ENCODE data around the gene BBS5.

The BBS5 gene

DNA sequence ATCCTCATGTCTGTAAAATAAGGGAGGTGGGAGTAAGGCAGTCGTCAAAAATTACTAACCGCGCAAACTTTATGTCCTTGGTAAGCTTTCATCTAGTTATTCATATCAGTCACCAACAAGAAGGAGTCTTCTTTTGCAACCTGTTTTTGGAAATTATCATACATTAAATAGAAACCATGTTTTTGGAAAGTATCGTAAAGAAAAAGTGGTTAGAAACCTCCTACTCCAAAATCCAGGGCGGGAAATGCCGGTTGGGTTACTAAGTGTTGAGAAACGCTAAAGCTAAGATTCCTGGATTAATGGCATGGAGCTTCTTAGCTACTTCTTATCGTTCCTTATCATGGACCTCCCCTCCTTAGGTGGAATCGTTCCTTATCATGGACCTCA is 778 bp downstream of the BBS5 start:
- no peaks in the 10 kb centered on the region for H3K36me3 ChIP-seq (ENCODE audit: low read length)
- no peaks in the 10 kb centered on the region for H3K9me2 ChIP-seq (replicated peaks; ENCODE audit: insufficient read depth, low read length)
- H3K79me2 ChIP-seq (ENCODE audit: insufficient read depth, low read length) = no peaks in the 10 kb centered on the region
- H3K27me3 ChIP-seq (ENCODE audit: low read length) = no peaks in the 10 kb centered on the region
- no peaks in the 10 kb centered on the region for H3F3A ChIP-seq (ENCODE audit: insufficient read depth)
- peak overlapping the region; percentile 51 for H3K9ac ChIP-seq (ENCODE audit: low read length)
- H3K9me3 ChIP-seq (ENCODE audit: insufficient read depth, low read length) = no peaks in the 10 kb centered on the region
- peak overlapping the region; percentile 55 for H3K4me2 ChIP-seq (ENCODE audit: low read depth, low read length, poor library complexity, severe bottlenecking)
- no peaks in the 10 kb centered on the region for H4K20me1 ChIP-seq (ENCODE audit: low read depth, low read length)
- peak overlapping the region; percentile 70 for H3K4me3 ChIP-seq (ENCODE audit: insufficient read depth, low read length, poor library complexity, severe bottlenecking)
- H2AFZ ChIP-seq (ENCODE audit: low read depth, low read length, severe bottlenecking) = peak overlapping the region; percentile 99
- TF ChIP-seq EZH2phosphoT487 (conservative IDR thresholded peaks at IDR 0.05; ENCODE audit: low read length) = no peak
- TF ChIP-seq, protein P1, sequence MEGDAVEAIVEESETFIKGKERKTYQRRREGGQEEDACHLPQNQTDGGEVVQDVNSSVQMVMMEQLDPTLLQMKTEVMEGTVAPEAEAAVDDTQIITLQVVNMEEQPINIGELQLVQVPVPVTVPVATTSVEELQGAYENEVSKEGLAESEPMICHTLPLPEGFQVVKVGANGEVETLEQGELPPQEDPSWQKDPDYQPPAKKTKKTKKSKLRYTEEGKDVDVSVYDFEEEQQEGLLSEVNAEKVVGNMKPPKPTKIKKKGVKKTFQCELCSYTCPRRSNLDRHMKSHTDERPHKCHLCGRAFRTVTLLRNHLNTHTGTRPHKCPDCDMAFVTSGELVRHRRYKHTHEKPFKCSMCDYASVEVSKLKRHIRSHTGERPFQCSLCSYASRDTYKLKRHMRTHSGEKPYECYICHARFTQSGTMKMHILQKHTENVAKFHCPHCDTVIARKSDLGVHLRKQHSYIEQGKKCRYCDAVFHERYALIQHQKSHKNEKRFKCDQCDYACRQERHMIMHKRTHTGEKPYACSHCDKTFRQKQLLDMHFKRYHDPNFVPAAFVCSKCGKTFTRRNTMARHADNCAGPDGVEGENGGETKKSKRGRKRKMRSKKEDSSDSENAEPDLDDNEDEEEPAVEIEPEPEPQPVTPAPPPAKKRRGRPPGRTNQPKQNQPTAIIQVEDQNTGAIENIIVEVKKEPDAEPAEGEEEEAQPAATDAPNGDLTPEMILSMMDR (IDR thresholded peaks at IDR 0.05; ENCODE audit: insufficient read depth, low read length, poor library complexity, severe bottlenecking) = no peak
- H3K27ac ChIP-seq (ENCODE audit: low read depth, low read length) = no peak overlapping the region

DNA sequence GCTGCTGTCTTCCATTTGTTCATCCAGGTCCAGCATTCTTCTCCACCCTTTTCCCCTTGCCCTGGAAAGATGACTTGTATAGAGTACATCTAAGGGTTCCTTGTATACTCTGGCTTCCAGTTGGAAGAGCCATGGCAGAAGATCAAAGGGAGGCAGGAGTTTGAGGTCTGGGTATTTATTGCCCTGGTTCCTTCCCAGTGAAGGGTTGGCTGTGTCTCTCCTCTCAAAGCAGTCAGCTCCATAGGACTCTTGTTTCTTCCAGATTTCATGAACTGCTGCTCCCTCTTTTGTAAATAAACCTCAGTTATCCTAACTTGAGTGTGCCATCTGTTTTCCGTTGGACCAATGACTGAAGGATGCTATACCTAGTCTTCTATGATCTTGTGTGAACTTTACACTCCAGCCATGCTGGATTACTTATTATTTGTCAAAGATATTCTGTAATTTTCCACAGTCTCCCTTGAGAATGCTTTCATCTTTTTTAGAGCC is 6.4 kb downstream of the BBS5 start:
- Histone ChIP-seq H3F3A (ENCODE audit: insufficient read depth) (no peaks in the 10 kb centered on the region), H3K79me2 (ENCODE audit: insufficient read depth, low read length) (no peaks in the 10 kb centered on the region), H3K9me3 (ENCODE audit: insufficient read depth, low read length) (no peaks in the 10 kb centered on the region), H3K9ac (ENCODE audit: low read length) (no peak overlapping the region), H2AFZ (ENCODE audit: low read depth, low read length, severe bottlenecking) (no peak overlapping the region), H3K4me2 (ENCODE audit: low read depth, low read length, poor library complexity, severe bottlenecking) (no peak overlapping the region), H3K36me3 (ENCODE audit: low read length) (no peaks in the 10 kb centered on the region), H3K4me3 (ENCODE audit: insufficient read depth, low read length, poor library complexity, severe bottlenecking) (no peak overlapping the region), H3K27me3 (ENCODE audit: low read length) (no peaks in the 10 kb centered on the region), H3K27ac (ENCODE audit: low read depth, low read length) (no peak overlapping the region), H4K20me1 (ENCODE audit: low read depth, low read length) (no peaks in the 10 kb centered on the region), H3K9me2 (replicated peaks; ENCODE audit: insufficient read depth, low read length) (no peaks in the 10 kb centered on the region)
- TF ChIP-seq EZH2phosphoT487 (conservative IDR thresholded peaks at IDR 0.05; ENCODE audit: low read length) = no peak
- TF ChIP-seq, protein P1 (IDR thresholded peaks at IDR 0.05; ENCODE audit: insufficient read depth, low read length, poor library complexity, severe bottlenecking) = no peak

DNA sequence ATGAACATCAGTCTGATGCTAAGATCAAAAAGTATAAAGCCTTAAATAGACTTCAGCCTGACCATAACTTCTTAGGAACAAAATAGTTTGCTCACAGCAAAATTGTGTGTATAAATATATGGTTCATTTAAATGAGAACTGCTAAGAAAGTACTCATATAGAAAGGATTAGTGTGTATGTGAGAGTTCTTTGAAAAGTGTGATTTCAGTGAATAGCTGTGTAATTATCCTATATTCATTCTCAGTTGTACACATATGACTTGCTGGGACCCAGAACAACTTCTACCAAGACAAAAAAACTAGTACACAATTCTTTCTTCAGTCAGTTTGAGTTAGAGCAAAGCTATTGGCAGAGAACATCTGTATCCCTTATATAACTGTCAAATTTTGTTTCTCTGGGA is 7.2 kb downstream of the BBS5 start:
- Histone ChIP-seq H3K79me2 (ENCODE audit: insufficient read depth, low read length) (no peaks in the 10 kb centered on the region), H3K9me2 (replicated peaks; ENCODE audit: insufficient read depth, low read length) (no peaks in the 10 kb centered on the region)
- no peak for TF ChIP-seq EZH2phosphoT487 (conservative IDR thresholded peaks at IDR 0.05; ENCODE audit: low read length)
- TF ChIP-seq, protein P1 (IDR thresholded peaks at IDR 0.05; ENCODE audit: insufficient read depth, low read length, poor library complexity, severe bottlenecking) = no peak

More for the DNA sequence above, 7.2 kb downstream of the BBS5 start:
- no peak overlapping the region for H3K4me3 ChIP-seq (ENCODE audit: insufficient read depth, low read length, poor library complexity, severe bottlenecking)
- no peak overlapping the region for H3K27ac ChIP-seq (ENCODE audit: low read depth, low read length)
- no peak overlapping the region for H3K4me2 ChIP-seq (ENCODE audit: low read depth, low read length, poor library complexity, severe bottlenecking)
- H3F3A ChIP-seq (ENCODE audit: insufficient read depth) = no peaks in the 10 kb centered on the region
- H3K9me3 ChIP-seq (ENCODE audit: insufficient read depth, low read length) = no peaks in the 10 kb centered on the region
- no peak overlapping the region for H3K9ac ChIP-seq (ENCODE audit: low read length)
- H3K27me3 ChIP-seq (ENCODE audit: low read length) = no peaks in the 10 kb centered on the region
- H2AFZ ChIP-seq (ENCODE audit: low read depth, low read length, severe bottlenecking) = no peak overlapping the region
- no peaks in the 10 kb centered on the region for H3K36me3 ChIP-seq (ENCODE audit: low read length)
- no peaks in the 10 kb centered on the region for H4K20me1 ChIP-seq (ENCODE audit: low read depth, low read length)

All from SU-DHL-6 (cell line).